SK-N-SH treated with all-trans-retinoic acid at 6 μM for 48 hours (cell line): Measurements from ENCODE around the gene STK32B.
"Not testable (repeated sequence)": the region's sequence is repeated elsewhere in the genome, so short reads cannot be mapped to it uniquely, and the experiment has no call there.

Experiments used
- ATAC-seq: fragments of 200-7000 bp; cut with Tn5 transposase; 3 replicates; pipeline ENCODE4 v1.9.1; 2020; ENCODE audit warnings: mild to moderate bottlenecking, moderate library complexity
- ARNTL ChIP-seq: fragments of 450-650 bp; formaldehyde crosslinking; IDR thresholded peaks from 2 replicates; pipeline ENCODE4 v1.5.0; 2020; ENCODE audit warnings: low read depth, mild to moderate bottlenecking, moderate library complexity, borderline replicate concordance
- BACH2 ChIP-seq: fragments of 250-450 bp; sonication (Bioruptor Pico); IDR thresholded peaks from 2 replicates; pipeline ENCODE4 v1.9.0; 2021; ENCODE audit warnings: mild to moderate bottlenecking, borderline replicate concordance
- CREB5 ChIP-seq: fragments of 250-450 bp; sonication (Bioruptor Pico); IDR thresholded peaks from 2 replicates; pipeline ENCODE4 v1.5.1; 2020; ENCODE audit warnings: low read depth, mild to moderate bottlenecking, moderate library complexity
- CSDC2 ChIP-seq: fragments of 250-450 bp; sonication (Bioruptor Pico); IDR thresholded peaks from 2 replicates; pipeline ENCODE4 v1.5.0; 2020; ENCODE audit warnings: mild to moderate bottlenecking, moderate library complexity
- CSRNP3 ChIP-seq: fragments of 250-450 bp; sonication (Bioruptor Pico); IDR thresholded peaks from 2 replicates; pipeline ENCODE4 v1.5.1; 2021; ENCODE audit warnings: mild to moderate bottlenecking, moderate library complexity
- ESRRG ChIP-seq: fragments of 250-450 bp; sonication (Bioruptor Pico); IDR thresholded peaks from 2 replicates; pipeline ENCODE4 v1.6.1; 2021; ENCODE audit warnings: mild to moderate bottlenecking
- GLIS3 ChIP-seq: fragments of 250-450 bp; sonication (Bioruptor Pico); IDR thresholded peaks from 2 replicates; pipeline ENCODE4 v1.5.0; 2020; ENCODE audit warnings: mild to moderate bottlenecking, moderate library complexity
- ISL1 ChIP-seq: fragments of 250-450 bp; sonication (Bioruptor Pico); IDR thresholded peaks from 2 replicates; pipeline ENCODE4 v2.1.2; 2022; ENCODE audit warnings: mild to moderate bottlenecking, moderate library complexity
- OSR1 ChIP-seq: fragments of 250-450 bp; sonication (Bioruptor Pico); IDR thresholded peaks from 2 replicates; pipeline ENCODE4 v1.8.0; 2022; ENCODE audit warnings: moderate library complexity, mild to moderate bottlenecking, inconsistent platforms
- PATZ1 ChIP-seq: fragments of 250-450 bp; sonication (Bioruptor Pico); IDR thresholded peaks from 2 replicates; pipeline ENCODE4 v1.8.0; 2020; ENCODE audit warnings: mild to moderate bottlenecking, moderate library complexity, borderline replicate concordance
- POU6F1 ChIP-seq: fragments of 250-450 bp; sonication (Bioruptor Pico); IDR thresholded peaks from 2 replicates; pipeline ENCODE4 v1.8.0; 2021; ENCODE audit warnings: low read depth, mild to moderate bottlenecking, moderate library complexity, borderline replicate concordance
- PPARA ChIP-seq: fragments of 250-450 bp; sonication (Bioruptor Pico); IDR thresholded peaks from 2 replicates; pipeline ENCODE4 v1.5.0; 2020; ENCODE audit warnings: mild to moderate bottlenecking, borderline replicate concordance
- RARB ChIP-seq: fragments of 250-450 bp; sonication (Bioruptor Pico); IDR thresholded peaks from 2 replicates; pipeline ENCODE4 v1.8.0; 2021; ENCODE audit warnings: mild to moderate bottlenecking, moderate library complexity
- TCF4 ChIP-seq: fragments of 250-450 bp; sonication (Bioruptor Pico); IDR thresholded peaks from 2 replicates; pipeline ENCODE4 v1.8.0; 2021; ENCODE audit warnings: mild to moderate bottlenecking, moderate library complexity, borderline replicate concordance
- TSHZ2 ChIP-seq: fragments of 250-450 bp; sonication (Bioruptor Pico); IDR thresholded peaks from 2 replicates; pipeline ENCODE4 v1.5.0; 2020; ENCODE audit warnings: mild to moderate bottlenecking, moderate library complexity
- ZFP3 ChIP-seq: fragments of 250-450 bp; sonication (Bioruptor Pico); IDR thresholded peaks from 2 replicates; pipeline ENCODE4 v1.5.0; 2020; ENCODE audit warnings: mild to moderate bottlenecking, moderate library complexity
- ZNF565 ChIP-seq: fragments of 450-650 bp; formaldehyde crosslinking; conservative IDR thresholded peaks from 2 replicates; pipeline ENCODE4 v1.5.0; 2020; ENCODE audit warnings: low read depth, mild to moderate bottlenecking, moderate library complexity
- ZNF70 ChIP-seq: fragments of 450-650 bp; formaldehyde crosslinking; IDR thresholded peaks from 2 replicates; pipeline ENCODE4 v1.5.0; 2020; ENCODE audit warnings: mild to moderate bottlenecking, moderate library complexity
- ZNF8 ChIP-seq: fragments of 450-650 bp; formaldehyde crosslinking; IDR thresholded peaks from 2 replicates; pipeline ENCODE4 v1.5.0; 2020; ENCODE audit warnings: mild to moderate bottlenecking, moderate library complexity

The STK32B gene

GRCh38 chr4:5433196-5433595 is 381.9 kb downstream of the STK32B start (continued):
- no peak for TF ChIP-seq PATZ1 (CRISPR knock-in tag)
- TF ChIP-seq, all 23 proteins: peak for 0

- no peak for ATAC-seq
- no peak for TF ChIP-seq ARNTL (CRISPR knock-in tag)
- TF ChIP-seq ISL1 (CRISPR knock-in tag) = no peak
- TF ChIP-seq BACH2 (CRISPR knock-in tag) = no peak
- no peak for TF ChIP-seq TSHZ2
- TF ChIP-seq ZNF70 (CRISPR knock-in tag) = no peak
- no peak for TF ChIP-seq CSRNP3 (CRISPR knock-in tag)
- no peak for TF ChIP-seq ESRRG (CRISPR knock-in tag)
- no peak for TF ChIP-seq TCF4
- TF ChIP-seq OSR1 (CRISPR knock-in tag) = no peak
- TF ChIP-seq ZNF565 (CRISPR knock-in tag) = no peak
- TF ChIP-seq ZFP3 (CRISPR knock-in tag) = no peak
- TF ChIP-seq RARB (CRISPR knock-in tag) = no peak
Observed at GRCh38 chr4:5435201-5435600, 383.9 kb downstream of the STK32B start.

GRCh38 chr4:5435823-5436222 is 384.5 kb downstream of the STK32B start:
- TF ChIP-seq ARNTL (CRISPR knock-in tag) (no peak), ZNF8 (CRISPR knock-in tag) (no peak), CSDC2 (CRISPR knock-in tag) (no peak), PPARA (no peak), BACH2 (CRISPR knock-in tag) (no peak), CREB5 (CRISPR knock-in tag) (no peak), PATZ1 (CRISPR knock-in tag) (no peak), ZNF565 (CRISPR knock-in tag) (no peak), OSR1 (CRISPR knock-in tag) (no peak), GLIS3 (CRISPR knock-in tag) (no peak), ISL1 (CRISPR knock-in tag) (no peak), ESRRG (CRISPR knock-in tag) (no peak), POU6F1 (CRISPR knock-in tag) (no peak), ZNF70 (CRISPR knock-in tag) (no peak), TSHZ2 (no peak), RARB (CRISPR knock-in tag) (no peak)
- no peak for ATAC-seq

- ATAC-seq = not testable (repeated sequence)
Observed at GRCh38 chr4:5443976-5444802, 392.9 kb downstream of the STK32B start.
